Ascending aorta (tissue), 2 donors: ENCODE data around the gene NEK2. TPM values are rescaled to one million over a fixed set of nuclear protein-coding genes. Genes with fewer than 3 reads are reported as not detected.

ENCODE experiments used
- DNase-seq, 2 donors: peaks; one replicate each; pipeline ENCODE4 v3.0.0-alpha.2; 2019; ENCODE audit warnings: low spot score in 2 of 2
- H3K27ac ChIP-seq, 2 donors: fragments of 200-600 bp; sonication (generic); one replicate each; pipeline ENCODE4 v1.5.1; 2016 to 2017; ENCODE audit warnings: mild to moderate bottlenecking in 1 of 2
- H3K27me3 ChIP-seq: fragments of 200-600 bp; sonication (generic); one replicate; pipeline ENCODE4 v1.5.1; 2017
- H3K36me3 ChIP-seq, 2 donors: fragments of 200-600 bp; sonication (generic); one replicate each; pipeline ENCODE4 v1.5.1; 2016
- H3K4me1 ChIP-seq, 2 donors: fragments of 200-600 bp; sonication (generic); one replicate each; pipeline ENCODE4 v1.5.1; 2016 to 2017; ENCODE audit warnings: mild to moderate bottlenecking in 1 of 2
- H3K4me3 ChIP-seq, 2 donors: fragments of 200-600 bp; sonication (generic); one replicate each; pipeline ENCODE4 v1.5.1; 2016 to 2017; ENCODE audit warnings: mild to moderate bottlenecking in 1 of 2
- H3K9me3 ChIP-seq, 2 donors: fragments of 200-600 bp; sonication (generic); one replicate each; pipeline ENCODE4 v1.5.1; 2016
- intact Hi-C: fragments of 100-400 bp; cut with DNase I; formaldehyde crosslinking; loops from one replicate; pipeline ENCODE4 v1.15.1; 2023
- total RNA-seq: library from RNA; depleted of rRNA; stranded (reverse); fragments of >200 nt; gene quantifications from one replicate; pipeline ENCODE4 v1.1.0, GENCODE V29; 2016
- TF ChIP-seq, protein P1 (sequence below), 3 experiments: fragments of 200-600 bp in 2 of 3; fragments of 450-650 bp in 1 of 3; sonication (generic) in 2 of 3; IDR thresholded peaks; one replicate each; pipeline ENCODE4 v1.5.1; 2016 to 2019; ENCODE audit warnings: antibody characterized with exemption in 3 of 3, mild to moderate bottlenecking in 1 of 3, moderate library complexity in 1 of 3

NEK2 gene
- total RNA-seq, 1 donor from 2014 or later, result not detected

DNA sequence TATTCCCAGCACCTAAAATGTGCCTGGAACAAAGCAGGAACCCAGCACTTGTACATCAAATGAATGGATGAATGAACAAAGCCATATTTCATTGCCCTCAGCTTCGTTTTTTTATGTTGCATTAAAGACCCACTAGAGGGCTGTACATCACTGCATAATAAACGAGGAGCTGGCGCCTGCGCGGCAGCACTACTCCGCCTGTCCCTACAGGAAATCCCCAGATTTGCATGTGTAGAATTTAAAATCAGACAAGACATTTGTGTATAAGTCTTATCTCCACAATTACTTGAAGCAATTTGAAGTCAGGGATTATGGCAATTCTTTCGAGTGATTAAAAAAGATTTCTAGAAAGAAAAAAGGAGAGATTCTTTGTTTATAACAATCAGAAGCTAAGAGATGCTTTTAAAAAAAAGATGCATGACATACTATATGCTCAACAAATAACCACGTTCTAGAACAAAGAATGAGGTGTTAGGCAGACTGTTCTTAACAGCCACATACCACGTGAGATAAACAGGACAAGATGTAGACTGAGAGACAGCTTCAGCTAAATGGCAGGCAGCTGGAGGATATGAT, 5.4 kb upstream of the NEK2 start:
- TF ChIP-seq, protein P1, sequence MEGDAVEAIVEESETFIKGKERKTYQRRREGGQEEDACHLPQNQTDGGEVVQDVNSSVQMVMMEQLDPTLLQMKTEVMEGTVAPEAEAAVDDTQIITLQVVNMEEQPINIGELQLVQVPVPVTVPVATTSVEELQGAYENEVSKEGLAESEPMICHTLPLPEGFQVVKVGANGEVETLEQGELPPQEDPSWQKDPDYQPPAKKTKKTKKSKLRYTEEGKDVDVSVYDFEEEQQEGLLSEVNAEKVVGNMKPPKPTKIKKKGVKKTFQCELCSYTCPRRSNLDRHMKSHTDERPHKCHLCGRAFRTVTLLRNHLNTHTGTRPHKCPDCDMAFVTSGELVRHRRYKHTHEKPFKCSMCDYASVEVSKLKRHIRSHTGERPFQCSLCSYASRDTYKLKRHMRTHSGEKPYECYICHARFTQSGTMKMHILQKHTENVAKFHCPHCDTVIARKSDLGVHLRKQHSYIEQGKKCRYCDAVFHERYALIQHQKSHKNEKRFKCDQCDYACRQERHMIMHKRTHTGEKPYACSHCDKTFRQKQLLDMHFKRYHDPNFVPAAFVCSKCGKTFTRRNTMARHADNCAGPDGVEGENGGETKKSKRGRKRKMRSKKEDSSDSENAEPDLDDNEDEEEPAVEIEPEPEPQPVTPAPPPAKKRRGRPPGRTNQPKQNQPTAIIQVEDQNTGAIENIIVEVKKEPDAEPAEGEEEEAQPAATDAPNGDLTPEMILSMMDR (IDR thresholded peaks at IDR 0.05), result peak; percentile 53 to 71 (median 69)
- DNase-seq, result peak in 1 of 2 donors; percentile 75
- Histone ChIP-seq H3K4me1 (no peaks in the 10 kb centered on the region), H3K27me3 (no peaks in the 10 kb centered on the region), H3K4me3 (no peak overlapping the region), H3K27ac (no peak overlapping the region), H3K36me3 (no peaks in the 10 kb centered on the region), H3K9me3 (no peaks in the 10 kb centered on the region)
- intact Hi-C loops, result loop anchor here (1.0 kb wide), 1 partner anchor 353 kb away; no protein-coding TSS in a partner anchor

DNA sequence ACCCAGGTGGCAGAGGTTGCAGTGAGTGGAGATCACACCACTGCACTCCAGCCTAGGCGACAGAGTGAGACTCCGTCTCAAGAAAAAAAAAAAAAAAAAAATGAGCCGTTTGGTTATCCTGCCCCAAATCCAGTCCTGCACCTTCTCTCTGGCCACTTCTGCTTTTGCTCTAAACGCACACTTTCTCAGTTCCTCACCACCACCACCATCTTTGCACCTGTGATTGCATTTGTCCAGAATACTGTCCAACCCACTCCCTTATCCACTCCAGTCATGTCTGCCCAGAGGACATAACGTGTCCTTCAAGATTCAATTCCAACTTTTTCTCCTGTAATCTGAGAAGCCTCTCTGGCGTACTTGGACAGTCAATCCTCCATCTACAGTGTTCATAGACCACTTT, 2.2 kb upstream of the NEK2 start:
- H3K4me3 ChIP-seq, result no peak overlapping the region
- no peak for DNase-seq
- H3K27me3 ChIP-seq, result no peaks in the 10 kb centered on the region
- H3K9me3 ChIP-seq, result no peaks in the 10 kb centered on the region
- no peaks in the 10 kb centered on the region for H3K36me3 ChIP-seq
- intact Hi-C loops, result no loop called here
- peaks cover 0 to 3% of the 10 kb centered on the region in 2 donors for H3K4me1 ChIP-seq
- H3K27ac ChIP-seq, result no peak overlapping the region
- TF ChIP-seq, protein P1 (IDR thresholded peaks at IDR 0.05), result no peak

- intact Hi-C loops, result no loop called here
- Histone ChIP-seq H3K4me1 (peaks cover 0 to 3% of the 10 kb centered on the region in 2 donors), H3K9me3 (no peaks in the 10 kb centered on the region), H3K36me3 (no peaks in the 10 kb centered on the region), H3K27me3 (no peaks in the 10 kb centered on the region), H3K4me3 (no peak overlapping the region), H3K27ac (no peak overlapping the region)
- TF ChIP-seq, protein P1 (IDR thresholded peaks at IDR 0.05), result no peak
- no peak for DNase-seq
These were observed 1.3 kb upstream of the NEK2 start for GRCh38 chr1:211676761-211677160.

GRCh38 chr1:211676106-211676583, 724 bp upstream of the NEK2 start:
- TF ChIP-seq, protein P1 (IDR thresholded peaks at IDR 0.05), result no peak
- no peaks in the 10 kb centered on the region for H3K27me3 ChIP-seq
- H3K36me3 ChIP-seq, result no peaks in the 10 kb centered on the region
- intact Hi-C loops, result no loop called here
- no peaks in the 10 kb centered on the region for H3K9me3 ChIP-seq
- H3K4me3 ChIP-seq, result peak overlapping the region; percentile 63 to 66
- no peak overlapping the region for H3K27ac ChIP-seq
- DNase-seq, result no peak
- peaks cover 0 to 3% of the 10 kb centered on the region in 2 donors for H3K4me1 ChIP-seq

GRCh38 chr1:211667065-211667617, 8.3 kb downstream of the NEK2 start:
- no peak for DNase-seq
- H3K27ac ChIP-seq, result no peak overlapping the region
- H3K9me3 ChIP-seq, result no peaks in the 10 kb centered on the region
- no peaks in the 10 kb centered on the region for H3K36me3 ChIP-seq
- H3K27me3 ChIP-seq, result no peaks in the 10 kb centered on the region
- intact Hi-C loops, result no loop called here
- TF ChIP-seq, protein P1 (IDR thresholded peaks at IDR 0.05), result no peak
- no peak overlapping the region for H3K4me3 ChIP-seq
- no peaks in the 10 kb centered on the region for H3K4me1 ChIP-seq
